Natural killer cell (primary cell): ENCODE data around the gene CYP27A1. TPM values are rescaled to one million over a fixed set of nuclear protein-coding genes. Genes with fewer than 3 reads are reported as not detected.

Experiments used
- ATAC-seq, 3 donors: fragments of 150-1000 bp in 2 of 3; fragments of 200-7000 bp in 1 of 3; cut with Tn5 transposase; 1 replicate in 1 of 3; 2 replicates in 2 of 3; pipeline ENCODE4 v1.10.0; 2021; ENCODE audit warnings: mild to moderate bottlenecking in 2 of 3, moderate library complexity in 2 of 3
- DNase-seq, 2 donors: peaks; one replicate each; pipeline versions ENCODE4 v3.0.0 to v3.0.0-alpha.2; 2013 to 2021; ENCODE audit warnings: mixed read lengths in 1 of 2
- H3K27ac ChIP-seq: one replicate; pipeline ENCODE4 v1.5.1; 2013; ENCODE audit warnings: mild to moderate bottlenecking, low read length
- H3K27me3 ChIP-seq: one replicate; pipeline ENCODE4 v1.6.1; 2013; ENCODE audit warnings: low read length; ENCODE audit not compliant: control insufficient read depth, insufficient read depth
- H3K36me3 ChIP-seq: one replicate; pipeline ENCODE4 v1.6.1; 2013; ENCODE audit warnings: low read length; ENCODE audit not compliant: control insufficient read depth, insufficient read depth
- H3K4me1 ChIP-seq: one replicate; pipeline ENCODE4 v1.6.1; 2013; ENCODE audit warnings: low read length; ENCODE audit not compliant: control insufficient read depth, insufficient read depth
- H3K4me3 ChIP-seq: one replicate; pipeline ENCODE4 v1.5.1; 2013; ENCODE audit warnings: low read length
- H3K9me3 ChIP-seq: one replicate; pipeline ENCODE4 v1.6.1; 2013; ENCODE audit warnings: low read length; ENCODE audit not compliant: control insufficient read depth, insufficient read depth
- H3K27ac Mint-ChIP-seq, 2 donors: one replicate each; pipeline ENCODE4 v1.8.0; 2022; ENCODE audit warnings: mild to moderate bottlenecking in 2 of 2, mixed read lengths in 2 of 2, moderate library complexity in 1 of 2
- H3K27me3 Mint-ChIP-seq, 2 donors: one replicate each; pipeline ENCODE4 v1.8.0; 2022; ENCODE audit warnings: low read depth in 2 of 2, mixed read lengths in 2 of 2
- H3K36me3 Mint-ChIP-seq: one replicate; pipeline ENCODE4 v1.8.0; 2022; ENCODE audit warnings: mixed read lengths
- H3K4me1 Mint-ChIP-seq, 2 donors: one replicate each; pipeline ENCODE4 v1.8.0; 2022; ENCODE audit warnings: mixed read lengths in 2 of 2
- H3K4me3 Mint-ChIP-seq: one replicate; pipeline ENCODE4 v1.8.0; 2022; ENCODE audit warnings: mild to moderate bottlenecking, moderate library complexity, mixed read lengths
- H3K9me3 Mint-ChIP-seq, 2 donors: one replicate each; pipeline ENCODE4 v1.8.0; 2022; ENCODE audit warnings: mixed read lengths in 2 of 2
- CTCF ChIP-seq: fragments of 200-600 bp; IDR thresholded peaks from one replicate; pipeline ENCODE4 v1.8.0; 2022; ENCODE audit warnings: antibody characterized with exemption
- WGBS: methylation state at CpG from one replicate; pipeline ENCODE4 v1.1.7; 2013; ENCODE audit warnings: missing lambda C conversion rate; ENCODE audit not compliant: insufficient coverage; 5-methylcytosine and 5-hydroxymethylcytosine counted together
- intact Hi-C: fragments of 100-400 bp; cut with micrococcal nuclease; formaldehyde crosslinking; loops from one replicate; pipeline ENCODE4 v1.14.2; 2022
- total RNA-seq, 4 donors: library from RNA; stranded (reverse); fragments of 120-200 nt in 1 of 4; gene quantifications; one replicate each; pipeline versions ENCODE4 v1.2.3 to v1.2.4, GENCODE V29; 2013 to 2022

CYP27A1 gene
- total RNA-seq, 3 donors from 2014 or later (not counting 1 experiment from before 2014, with no cell fraction given), result 0.61 to 1.6 TPM; not detected in 1

- peaks cover 5% of the 10 kb centered on the region for H3K4me1 ChIP-seq
- H3K27me3 Mint-ChIP-seq, result no peaks in the 10 kb centered on the region
- no peaks in the 10 kb centered on the region for H3K36me3 Mint-ChIP-seq
- no peak for TF ChIP-seq CTCF
- H3K4me3 Mint-ChIP-seq, result no peak overlapping the region
- DNase-seq (no peak), ATAC-seq (no peak)
- peaks cover 0 to 6% of the 10 kb centered on the region in 2 donors for H3K4me1 Mint-ChIP-seq
- H3K27me3 ChIP-seq, result no peaks in the 10 kb centered on the region
- no peak overlapping the region for H3K27ac Mint-ChIP-seq
- no peaks in the 10 kb centered on the region for H3K9me3 ChIP-seq
- no peak overlapping the region for H3K4me3 ChIP-seq
- intact Hi-C loops, result no loop called here
- no peak overlapping the region for H3K27ac ChIP-seq
- no CpG with 5 or more reads among the region's 1 CpG for WGBS
- no peaks in the 10 kb centered on the region for H3K9me3 Mint-ChIP-seq
- H3K36me3 ChIP-seq, result peaks cover 45% of the 10 kb centered on the region
These were observed 35.5 kb upstream of the CYP27A1 start for GRCh38 chr2:218746470-218746795.

GRCh38 chr2:218746960-218747359 lies 35.0 kb upstream of the CYP27A1 start:
- no peaks in the 10 kb centered on the region for H3K9me3 Mint-ChIP-seq
- no peaks in the 10 kb centered on the region for H3K36me3 Mint-ChIP-seq
- intact Hi-C loops, result no loop called here
- Histone ChIP-seq H3K27ac (no peak overlapping the region), H3K27me3 (no peaks in the 10 kb centered on the region), H3K9me3 (no peaks in the 10 kb centered on the region), H3K4me3 (no peak overlapping the region), H3K4me1 (peaks cover 5% of the 10 kb centered on the region), H3K36me3 (peaks cover 42% of the 10 kb centered on the region)
- no peak overlapping the region for H3K4me3 Mint-ChIP-seq
- DNase-seq (no peak), ATAC-seq (no peak)
- no peak overlapping the region for H3K27ac Mint-ChIP-seq
- H3K27me3 Mint-ChIP-seq, result no peaks in the 10 kb centered on the region
- H3K4me1 Mint-ChIP-seq, result peaks cover 0 to 6% of the 10 kb centered on the region in 2 donors
- WGBS, result over 99% methylated on average over 10 of the region's 10 CpGs
- TF ChIP-seq CTCF, result no peak

GRCh38 chr2:218748741-218749441 lies 33.1 kb upstream of the CYP27A1 start:
- ATAC-seq (no peak), DNase-seq (no peak)
- Histone ChIP-seq H3K27ac (no peak overlapping the region), H3K27me3 (no peaks in the 10 kb centered on the region), H3K4me3 (no peak overlapping the region), H3K9me3 (no peaks in the 10 kb centered on the region), H3K36me3 (peaks cover 53% of the 10 kb centered on the region), H3K4me1 (peaks cover 5% of the 10 kb centered on the region)
- H3K4me1 Mint-ChIP-seq, result peaks cover 0 to 6% of the 10 kb centered on the region in 2 donors
- WGBS, result 94% methylated on average over 7 of the region's 8 CpGs
- H3K27me3 Mint-ChIP-seq, result no peaks in the 10 kb centered on the region
- TF ChIP-seq CTCF, result no peak
- no peak overlapping the region for H3K27ac Mint-ChIP-seq
- H3K36me3 Mint-ChIP-seq, result peaks cover 10% of the 10 kb centered on the region
- intact Hi-C loops, result no loop called here
- H3K4me3 Mint-ChIP-seq, result no peak overlapping the region
- no peaks in the 10 kb centered on the region for H3K9me3 Mint-ChIP-seq

GRCh38 chr2:218754201-218754600 lies 27.7 kb upstream of the CYP27A1 start:
- ATAC-seq (no peak), DNase-seq (no peak)
- 81% methylated on average over 3 of the region's 3 CpGs for WGBS
- Histone ChIP-seq H3K36me3 (peaks cover 39% of the 10 kb centered on the region), H3K9me3 (no peaks in the 10 kb centered on the region), H3K4me3 (no peak overlapping the region), H3K27me3 (no peaks in the 10 kb centered on the region), H3K4me1 (no peaks in the 10 kb centered on the region), H3K27ac (no peak overlapping the region)
- Mint-ChIP-seq H3K36me3 (peaks cover 10% of the 10 kb centered on the region), H3K4me3 (no peak overlapping the region), H3K27me3 (no peaks in the 10 kb centered on the region), H3K9me3 (no peaks in the 10 kb centered on the region), H3K27ac (no peak overlapping the region), H3K4me1 (no peaks in the 10 kb centered on the region)
- intact Hi-C loops, result no loop called here
- no peak for TF ChIP-seq CTCF
